Measurements from ENCODE around the gene PTCSC3. TPM values are rescaled to one million over a fixed set of nuclear protein-coding genes. Genes with fewer than 3 reads are reported as not detected.

Gene PTCSC3
- total RNA-seq, 2 experiments from 2014 or later, result not detected

- no peaks in the 10 kb centered on the region for H3K9me3 Mint-ChIP-seq
- ChIA-PET POLR2A (interaction anchor here (0.6 to 0.7 kb wide), 2 partner anchors 280 to 482 kb away, joined by 3 read pairs; no protein-coding TSS in a partner anchor), CTCF (no interaction called here)
- TF ChIP-seq CTCF (IDR thresholded peaks at IDR 0.05), result no peak
- H3K27ac Mint-ChIP-seq, result no peak overlapping the region
- peaks cover 4% of the 10 kb centered on the region for H3K27me3 Mint-ChIP-seq
- no peak for DNase-seq
- intact Hi-C loops (cut with micrococcal nuclease), result no loop called here
- ATAC-seq, result no peak
- no peaks in the 10 kb centered on the region for H3K4me1 Mint-ChIP-seq (ENCODE audit: low read depth)
- H3K4me3 Mint-ChIP-seq, result no peak overlapping the region
- no peaks in the 10 kb centered on the region for H3K36me3 Mint-ChIP-seq (ENCODE audit: low read depth)
These were observed 90.7 kb downstream of the PTCSC3 start for GRCh38 chr14:36085861-36086260.

Other genes with a start within 250 kb of the PTCSC3 start
- 10 to 100 TPM; 29.4 to 31.0 TPM for gene MBIP, start 143.9 kb upstream of the PTCSC3 start, total RNA-seq

All from activated CD8-positive, alpha-beta T cell treated with anti-CD3 and anti-CD28 coated beads for 36 hours (primary cell).